ENCODE data around the gene SMC1B.

DNA sequence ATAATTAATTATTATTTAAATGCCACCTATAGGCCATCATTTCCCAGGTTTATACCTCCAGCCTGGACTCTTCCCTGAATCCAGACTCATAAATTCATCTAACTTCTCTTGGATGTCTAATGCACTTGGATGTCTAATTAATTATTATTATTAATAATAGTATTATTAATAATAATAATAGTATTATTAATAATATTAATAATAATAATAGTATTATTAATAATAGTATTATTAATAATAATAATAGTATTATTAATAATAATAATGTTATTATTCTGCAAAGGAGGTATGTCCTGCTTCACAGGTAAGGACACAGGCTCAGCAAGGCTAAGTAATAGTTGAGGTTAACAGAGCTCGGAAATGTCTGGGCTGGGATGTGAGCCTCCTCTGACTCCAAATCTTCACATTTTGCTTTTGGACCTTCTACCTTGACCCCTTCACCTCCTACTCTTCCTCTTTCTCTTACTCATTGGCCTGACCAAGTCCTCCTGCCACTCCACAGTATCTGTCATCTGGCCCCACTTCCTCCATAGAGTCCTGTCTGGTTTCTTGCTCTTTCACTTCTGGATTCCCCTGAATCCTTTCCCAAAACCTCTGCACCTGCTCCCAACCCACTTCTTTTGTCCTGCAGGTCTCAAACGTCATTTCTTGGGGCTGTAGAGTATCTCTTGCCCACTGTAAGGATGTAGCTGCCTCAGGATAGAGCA is 8.1 kb upstream of the SMC1B start:
- TF ChIP-seq POLR2A (IDR thresholded peaks at IDR 0.05) = no peak
- TF ChIP-seq, protein P1, sequence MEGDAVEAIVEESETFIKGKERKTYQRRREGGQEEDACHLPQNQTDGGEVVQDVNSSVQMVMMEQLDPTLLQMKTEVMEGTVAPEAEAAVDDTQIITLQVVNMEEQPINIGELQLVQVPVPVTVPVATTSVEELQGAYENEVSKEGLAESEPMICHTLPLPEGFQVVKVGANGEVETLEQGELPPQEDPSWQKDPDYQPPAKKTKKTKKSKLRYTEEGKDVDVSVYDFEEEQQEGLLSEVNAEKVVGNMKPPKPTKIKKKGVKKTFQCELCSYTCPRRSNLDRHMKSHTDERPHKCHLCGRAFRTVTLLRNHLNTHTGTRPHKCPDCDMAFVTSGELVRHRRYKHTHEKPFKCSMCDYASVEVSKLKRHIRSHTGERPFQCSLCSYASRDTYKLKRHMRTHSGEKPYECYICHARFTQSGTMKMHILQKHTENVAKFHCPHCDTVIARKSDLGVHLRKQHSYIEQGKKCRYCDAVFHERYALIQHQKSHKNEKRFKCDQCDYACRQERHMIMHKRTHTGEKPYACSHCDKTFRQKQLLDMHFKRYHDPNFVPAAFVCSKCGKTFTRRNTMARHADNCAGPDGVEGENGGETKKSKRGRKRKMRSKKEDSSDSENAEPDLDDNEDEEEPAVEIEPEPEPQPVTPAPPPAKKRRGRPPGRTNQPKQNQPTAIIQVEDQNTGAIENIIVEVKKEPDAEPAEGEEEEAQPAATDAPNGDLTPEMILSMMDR (IDR thresholded peaks at IDR 0.05) = no peak
- no peak for TF ChIP-seq POLR2AphosphoS5 (IDR thresholded peaks at IDR 0.05)
- TF ChIP-seq EP300 (IDR thresholded peaks at IDR 0.05) = no peak

Measured in suprapubic skin (tissue), 4 donors.